Measurements from ENCODE around the gene IER5.

GRCh38 chr1:181044449-181044966 lies 44.0 kb upstream of the IER5 start:
- TF ChIP-seq POLR2AphosphoS5 (IDR thresholded peaks at IDR 0.05) (no peak), POLR2A (IDR thresholded peaks at IDR 0.05) (no peak), CTCF (IDR thresholded peaks at IDR 0.05) (no peak)

All from gastroesophageal sphincter (tissue), 3 donors.